SK-N-SH (cell line): ENCODE measurements around the gene NOX4.
"Not testable (repeated sequence)": the region's sequence is repeated elsewhere in the genome, so short reads cannot be mapped to it uniquely, and the experiment has no call there.

Source experiments
- EP300 ChIP-seq, 2 experiments: IDR thresholded peaks; 2 replicates each; pipeline versions ENCODE4 v1.4.0 to v1.6.1; 2012; ENCODE audit warnings: borderline replicate concordance in 1 of 2, low read depth in 1 of 2, low read length in 1 of 2
- FOXM1 ChIP-seq: IDR thresholded peaks from 2 replicates; pipeline ENCODE4 v1.4.0; 2012; ENCODE audit warnings: low read depth, mild to moderate bottlenecking
- POLR2AphosphoS5 ChIP-seq: IDR thresholded peaks from 2 replicates; pipeline ENCODE4 v1.6.1; 2012; ENCODE audit warnings: low read depth, low read length
- RXRA ChIP-seq: IDR thresholded peaks from 2 replicates; pipeline ENCODE4 v1.4.0; 2012; ENCODE audit warnings: low read depth, mild to moderate bottlenecking, borderline replicate concordance
- TCF12 ChIP-seq: IDR thresholded peaks from 2 replicates; pipeline ENCODE4 v1.4.0; 2012
- YY1 ChIP-seq: IDR thresholded peaks from 2 replicates; pipeline ENCODE4 v1.4.0; 2012; ENCODE audit warnings: low read depth, mild to moderate bottlenecking
- TF ChIP-seq, protein P1 (sequence below): fragments of 200-600 bp; sonication (generic); IDR thresholded peaks from 2 replicates; pipeline ENCODE4 v1.6.1; 2017; ENCODE audit warnings: antibody characterized with exemption, mild to moderate bottlenecking, moderate library complexity
- TF ChIP-seq, protein P2 (sequence below): IDR thresholded peaks from 2 replicates; pipeline ENCODE4 v1.6.1; 2012; ENCODE audit warnings: mild to moderate bottlenecking, low read depth, low read length, moderate library complexity
- TF ChIP-seq, protein P3 (sequence below): IDR thresholded peaks from 2 replicates; pipeline ENCODE4 v1.4.0; 2012; ENCODE audit warnings: low read depth, borderline replicate concordance

GRCh38 chr11:89359208-89359607 lies 132.0 kb downstream of the NOX4 start:
- TF ChIP-seq, protein P1, sequence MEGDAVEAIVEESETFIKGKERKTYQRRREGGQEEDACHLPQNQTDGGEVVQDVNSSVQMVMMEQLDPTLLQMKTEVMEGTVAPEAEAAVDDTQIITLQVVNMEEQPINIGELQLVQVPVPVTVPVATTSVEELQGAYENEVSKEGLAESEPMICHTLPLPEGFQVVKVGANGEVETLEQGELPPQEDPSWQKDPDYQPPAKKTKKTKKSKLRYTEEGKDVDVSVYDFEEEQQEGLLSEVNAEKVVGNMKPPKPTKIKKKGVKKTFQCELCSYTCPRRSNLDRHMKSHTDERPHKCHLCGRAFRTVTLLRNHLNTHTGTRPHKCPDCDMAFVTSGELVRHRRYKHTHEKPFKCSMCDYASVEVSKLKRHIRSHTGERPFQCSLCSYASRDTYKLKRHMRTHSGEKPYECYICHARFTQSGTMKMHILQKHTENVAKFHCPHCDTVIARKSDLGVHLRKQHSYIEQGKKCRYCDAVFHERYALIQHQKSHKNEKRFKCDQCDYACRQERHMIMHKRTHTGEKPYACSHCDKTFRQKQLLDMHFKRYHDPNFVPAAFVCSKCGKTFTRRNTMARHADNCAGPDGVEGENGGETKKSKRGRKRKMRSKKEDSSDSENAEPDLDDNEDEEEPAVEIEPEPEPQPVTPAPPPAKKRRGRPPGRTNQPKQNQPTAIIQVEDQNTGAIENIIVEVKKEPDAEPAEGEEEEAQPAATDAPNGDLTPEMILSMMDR = not testable (repeated sequence)
- TF ChIP-seq EP300 (IDR thresholded peaks at IDR 0.05; ENCODE audit: borderline replicate concordance in 1 of 2, low read depth in 1 of 2, low read length in 1 of 2); POLR2AphosphoS5; TCF12; FOXM1; RXRA; YY1: not testable (repeated sequence)
- TF ChIP-seq, protein P2, sequence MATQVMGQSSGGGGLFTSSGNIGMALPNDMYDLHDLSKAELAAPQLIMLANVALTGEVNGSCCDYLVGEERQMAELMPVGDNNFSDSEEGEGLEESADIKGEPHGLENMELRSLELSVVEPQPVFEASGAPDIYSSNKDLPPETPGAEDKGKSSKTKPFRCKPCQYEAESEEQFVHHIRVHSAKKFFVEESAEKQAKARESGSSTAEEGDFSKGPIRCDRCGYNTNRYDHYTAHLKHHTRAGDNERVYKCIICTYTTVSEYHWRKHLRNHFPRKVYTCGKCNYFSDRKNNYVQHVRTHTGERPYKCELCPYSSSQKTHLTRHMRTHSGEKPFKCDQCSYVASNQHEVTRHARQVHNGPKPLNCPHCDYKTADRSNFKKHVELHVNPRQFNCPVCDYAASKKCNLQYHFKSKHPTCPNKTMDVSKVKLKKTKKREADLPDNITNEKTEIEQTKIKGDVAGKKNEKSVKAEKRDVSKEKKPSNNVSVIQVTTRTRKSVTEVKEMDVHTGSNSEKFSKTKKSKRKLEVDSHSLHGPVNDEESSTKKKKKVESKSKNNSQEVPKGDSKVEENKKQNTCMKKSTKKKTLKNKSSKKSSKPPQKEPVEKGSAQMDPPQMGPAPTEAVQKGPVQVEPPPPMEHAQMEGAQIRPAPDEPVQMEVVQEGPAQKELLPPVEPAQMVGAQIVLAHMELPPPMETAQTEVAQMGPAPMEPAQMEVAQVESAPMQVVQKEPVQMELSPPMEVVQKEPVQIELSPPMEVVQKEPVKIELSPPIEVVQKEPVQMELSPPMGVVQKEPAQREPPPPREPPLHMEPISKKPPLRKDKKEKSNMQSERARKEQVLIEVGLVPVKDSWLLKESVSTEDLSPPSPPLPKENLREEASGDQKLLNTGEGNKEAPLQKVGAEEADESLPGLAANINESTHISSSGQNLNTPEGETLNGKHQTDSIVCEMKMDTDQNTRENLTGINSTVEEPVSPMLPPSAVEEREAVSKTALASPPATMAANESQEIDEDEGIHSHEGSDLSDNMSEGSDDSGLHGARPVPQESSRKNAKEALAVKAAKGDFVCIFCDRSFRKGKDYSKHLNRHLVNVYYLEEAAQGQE = not testable (repeated sequence)
- TF ChIP-seq, protein P3, sequence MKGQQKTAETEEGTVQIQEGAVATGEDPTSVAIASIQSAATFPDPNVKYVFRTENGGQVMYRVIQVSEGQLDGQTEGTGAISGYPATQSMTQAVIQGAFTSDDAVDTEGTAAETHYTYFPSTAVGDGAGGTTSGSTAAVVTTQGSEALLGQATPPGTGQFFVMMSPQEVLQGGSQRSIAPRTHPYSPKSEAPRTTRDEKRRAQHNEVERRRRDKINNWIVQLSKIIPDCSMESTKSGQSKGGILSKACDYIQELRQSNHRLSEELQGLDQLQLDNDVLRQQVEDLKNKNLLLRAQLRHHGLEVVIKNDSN = not testable (repeated sequence)
